ENCODE measurements around the gene TRMT44. TPM values are rescaled to one million over a fixed set of nuclear protein-coding genes. Genes with fewer than 3 reads are reported as not detected.
"Not testable (repeated sequence)": the region's sequence is repeated elsewhere in the genome, so short reads cannot be mapped to it uniquely, and the experiment has no call there.

TRMT44 gene
- total RNA-seq, 1 donor from 2014 or later: 23.9 TPM

DNA sequence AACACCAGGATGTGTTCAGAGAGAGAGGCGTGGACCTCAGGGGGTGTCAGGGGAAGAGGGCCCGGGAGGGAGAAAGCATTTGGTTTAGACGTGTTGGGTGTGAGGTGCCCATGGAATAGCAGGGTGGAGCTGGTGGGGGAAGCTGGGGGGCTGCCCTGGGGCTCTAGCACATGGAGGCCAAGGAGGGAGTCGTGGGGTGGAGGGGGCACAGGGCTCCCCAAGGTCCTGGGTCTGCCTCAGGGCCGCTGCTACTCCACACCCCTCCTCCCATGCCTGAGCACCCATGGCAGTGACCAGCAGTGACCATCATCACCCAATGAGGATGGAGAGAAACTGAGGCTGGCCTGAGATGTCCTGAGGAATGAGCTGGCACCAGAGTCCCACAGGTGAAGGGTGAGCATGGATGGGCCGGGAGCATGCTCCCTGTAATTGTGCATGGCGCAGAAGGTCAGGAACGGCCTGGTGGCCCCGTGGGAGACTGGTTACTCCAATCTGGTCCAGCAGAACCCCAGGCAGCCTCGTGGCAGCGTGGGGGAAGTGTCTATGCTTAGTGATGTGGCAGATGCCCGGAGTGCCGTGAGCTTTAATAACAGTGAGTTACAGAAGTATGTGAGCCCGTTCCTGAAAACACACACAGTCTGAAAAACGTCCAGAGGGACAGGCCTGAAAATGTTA is 70.2 kb downstream of the TRMT44 start:
- Histone ChIP-seq H3K27ac (no peak overlapping the region), H3K27me3 (ENCODE audit: low read depth) (no peaks in the 10 kb centered on the region), H3K4me1 (peaks cover 17% of the 10 kb centered on the region), H3K36me3 (no peaks in the 10 kb centered on the region), H3K9me3 (no peaks in the 10 kb centered on the region), H3K4me3 (no peak overlapping the region)
- DNase-seq (no peak), ATAC-seq (no peak)
- intact Hi-C loops (cut with DNase I): no loop called here
- TF ChIP-seq CTCF (IDR thresholded peaks at IDR 0.05): no peak

- no peak overlapping the region for H3K27ac ChIP-seq
- H3K4me1 ChIP-seq: peaks cover 1% of the 10 kb centered on the region
- H3K4me3 ChIP-seq: no peak overlapping the region
- no peak for TF ChIP-seq CTCF (IDR thresholded peaks at IDR 0.05)
- intact Hi-C loops (cut with DNase I): no loop called here
- no peak for DNase-seq
- no peaks in the 10 kb centered on the region for H3K9me3 ChIP-seq
- ATAC-seq: no peak
- H3K36me3 ChIP-seq: no peaks in the 10 kb centered on the region
- H3K27me3 ChIP-seq (ENCODE audit: low read depth): no peaks in the 10 kb centered on the region
Observed at GRCh38 chr4:8512510-8512909, 71.9 kb downstream of the TRMT44 start.

DNA sequence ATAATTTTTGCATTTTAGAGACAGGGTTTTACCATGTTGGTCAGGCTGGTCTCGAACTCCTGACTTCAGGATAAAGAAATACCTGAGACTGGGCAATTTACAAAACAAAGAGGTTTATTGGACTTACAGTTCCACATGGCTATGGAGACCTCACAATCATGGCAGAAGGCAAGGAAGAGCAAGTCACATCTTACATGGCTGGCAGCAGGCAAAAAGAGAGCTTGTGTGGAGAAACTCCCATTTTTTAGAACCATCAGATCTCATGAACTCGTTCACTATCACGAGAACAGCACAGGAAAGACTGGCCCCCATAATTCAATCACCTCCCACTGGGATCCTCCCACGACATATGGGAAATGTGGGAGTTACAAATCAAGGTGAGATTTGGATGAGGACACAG is 72.5 kb downstream of the TRMT44 start:
- intact Hi-C loops (cut with DNase I); DNase-seq; H3K27me3 ChIP-seq (ENCODE audit: low read depth); H3K4me3 ChIP-seq; H3K36me3 ChIP-seq; H3K27ac ChIP-seq; H3K4me1 ChIP-seq; ATAC-seq; H3K9me3 ChIP-seq: not testable (repeated sequence)

DNA sequence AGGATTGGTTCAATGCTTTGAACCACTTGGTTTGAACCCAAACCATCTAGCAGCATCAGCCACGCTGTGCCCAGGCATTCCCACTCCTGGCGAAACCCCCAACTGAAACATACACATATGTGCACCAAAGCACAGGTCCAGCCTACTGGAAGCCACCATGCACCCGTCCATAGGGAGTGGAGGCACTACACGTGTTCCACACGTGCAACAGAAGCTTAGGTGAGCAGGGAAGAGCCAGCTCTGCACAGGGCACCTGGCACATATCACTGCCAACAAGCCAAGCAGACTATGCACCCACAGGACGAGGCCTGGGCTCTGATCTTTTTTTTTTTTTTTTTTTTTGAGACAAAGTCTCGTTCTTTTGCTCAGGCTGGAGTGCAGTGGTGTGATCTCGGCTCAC is 73.4 kb downstream of the TRMT44 start:
- H3K4me3 ChIP-seq: no peak overlapping the region
- no peak for TF ChIP-seq CTCF (IDR thresholded peaks at IDR 0.05)
- no peaks in the 10 kb centered on the region for H3K27me3 ChIP-seq (ENCODE audit: low read depth)
- H3K9me3 ChIP-seq: no peaks in the 10 kb centered on the region
- no peak for ATAC-seq
- no peaks in the 10 kb centered on the region for H3K36me3 ChIP-seq
- intact Hi-C loops (cut with DNase I): no loop called here
- DNase-seq: no peak
- no peak overlapping the region for H3K27ac ChIP-seq
- no peaks in the 10 kb centered on the region for H3K4me1 ChIP-seq

DNA sequence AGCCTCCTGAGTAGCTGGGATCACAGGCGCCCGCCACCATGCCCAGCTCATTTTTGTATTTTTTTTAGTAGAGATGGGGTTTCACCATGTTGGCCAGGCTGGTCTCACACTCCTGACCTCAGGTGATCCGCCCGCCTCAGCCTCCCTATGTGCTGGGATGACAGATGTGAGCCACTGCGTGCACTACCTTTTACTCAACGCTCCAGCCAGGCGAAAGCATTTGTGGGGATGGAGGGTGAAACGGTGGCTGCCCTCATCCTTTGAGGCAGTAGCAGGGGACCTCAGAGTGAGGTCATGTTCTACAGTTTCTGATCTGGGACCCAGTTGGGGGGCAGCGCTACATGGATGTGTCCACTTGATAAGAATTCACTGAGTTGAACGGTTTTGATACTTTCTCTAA is 73.8 kb downstream of the TRMT44 start:
- Histone ChIP-seq H3K4me3 (no peak overlapping the region), H3K4me1 (no peaks in the 10 kb centered on the region), H3K36me3 (no peaks in the 10 kb centered on the region), H3K27me3 (ENCODE audit: low read depth) (no peaks in the 10 kb centered on the region), H3K9me3 (no peaks in the 10 kb centered on the region), H3K27ac (no peak overlapping the region)
- DNase-seq: no peak
- TF ChIP-seq CTCF (IDR thresholded peaks at IDR 0.05): no peak
- no peak for ATAC-seq
- intact Hi-C loops (cut with DNase I): no loop called here

- Histone ChIP-seq H3K27me3 (ENCODE audit: low read depth) (no peaks in the 10 kb centered on the region), H3K27ac (no peak overlapping the region), H3K9me3 (no peaks in the 10 kb centered on the region), H3K36me3 (no peaks in the 10 kb centered on the region), H3K4me1 (no peaks in the 10 kb centered on the region), H3K4me3 (no peak overlapping the region)
- no peak for TF ChIP-seq CTCF (IDR thresholded peaks at IDR 0.05)
- intact Hi-C loops (cut with DNase I): no loop called here
- ATAC-seq (no peak), DNase-seq (no peak)
Observed at GRCh38 chr4:8515316-8516060, 74.9 kb downstream of the TRMT44 start.

Data from lower lobe of right lung (tissue), 2 donors.